HG03521 (cell line): ENCODE results near the gene PITHD1.
"Not testable (repeated sequence)": the region's sequence is repeated elsewhere in the genome, so short reads cannot be mapped to it uniquely, and the experiment has no call there.

Experiments
- ATAC-seq: cut with Tn5 transposase; IDR thresholded peaks from one replicate; pipeline ENCODE4 v1.9.1; 2021; ENCODE audit warnings: mild to moderate bottlenecking, moderate library complexity; ENCODE audit not compliant: unreplicated experiment

PITHD1 gene

GRCh38 chr1:23797478-23798448 lies 19.5 kb downstream of the PITHD1 start:
- ATAC-seq: no peak

- ATAC-seq: no peak
Measured at GRCh38 chr1:23798662-23799142, 20.5 kb downstream of the PITHD1 start.

- ATAC-seq: no peak
Measured at GRCh38 chr1:23799255-23799569, 21.0 kb downstream of the PITHD1 start.

GRCh38 chr1:23799570-23800399 lies 21.6 kb downstream of the PITHD1 start:
- no peak for ATAC-seq

GRCh38 chr1:23800400-23801337 lies 22.5 kb downstream of the PITHD1 start, which contains the start of gene GALE:
Gene GALE (minus strand): TSS chr1:23800754. CDS start chr1:23799007, 1,747 bp downstream.
- peak; percentile 84 for ATAC-seq

- no peak for ATAC-seq
Measured at GRCh38 chr1:23801338-23801748, 23.1 kb downstream of the PITHD1 start.

- no peak for ATAC-seq
Measured at GRCh38 chr1:23801876-23802275, 23.7 kb downstream of the PITHD1 start.

GRCh38 chr1:23802809-23803342 lies 24.7 kb downstream of the PITHD1 start:
- ATAC-seq: not testable (repeated sequence)

GRCh38 chr1:23803674-23804073 lies 25.5 kb downstream of the PITHD1 start:
- ATAC-seq: no peak

GRCh38 chr1:23804183-23804835 lies 26.1 kb downstream of the PITHD1 start:
- ATAC-seq: no peak

- ATAC-seq: no peak
Measured at GRCh38 chr1:23805025-23805424, 26.8 kb downstream of the PITHD1 start.

- ATAC-seq: no peak
Measured at GRCh38 chr1:23806280-23806679, 28.1 kb downstream of the PITHD1 start.

- no peak for ATAC-seq
Measured at GRCh38 chr1:23807453-23807852, 29.2 kb downstream of the PITHD1 start.

- ATAC-seq: peak; percentile 64
Measured at GRCh38 chr1:23809751-23810171, 31.5 kb downstream of the PITHD1 start.

GRCh38 chr1:23810818-23811540 lies 32.8 kb downstream of the PITHD1 start:
- peak; percentile 56 for ATAC-seq

- no peak for ATAC-seq
Measured at GRCh38 chr1:23814016-23814415, 35.8 kb downstream of the PITHD1 start.

- ATAC-seq: no peak
Measured at GRCh38 chr1:23816361-23816760, 38.1 kb downstream of the PITHD1 start.

GRCh38 chr1:23816906-23817305 lies 38.7 kb downstream of the PITHD1 start:
- no peak for ATAC-seq

GRCh38 chr1:23817633-23818032 lies 39.4 kb downstream of the PITHD1 start:
- no peak for ATAC-seq
